CD4-positive, alpha-beta T cell treated with Interferon alpha-2 for 1 hour (primary cell): ENCODE measurements around the gene DOC2B.
"Not testable (repeated sequence)": the region's sequence is repeated elsewhere in the genome, so short reads cannot be mapped to it uniquely, and the experiment has no call there.

Source experiments
- DNase-seq, 2 donors: peaks; one replicate each; pipeline ENCODE4 v3.0.0-alpha.2; 2020 to 2022

The DOC2B gene

GRCh38 chr17:142876-143784, 38.3 kb downstream of the DOC2B start:
- no peak for DNase-seq

GRCh38 chr17:142102-142661, 39.3 kb downstream of the DOC2B start:
- DNase-seq: peak; percentile 36 to 37

GRCh38 chr17:139401-140205, 41.8 kb downstream of the DOC2B start:
- DNase-seq: not testable (repeated sequence)

- not testable (repeated sequence) for DNase-seq
These were observed 44.2 kb downstream of the DOC2B start, which contains the start of gene SCGB1C2 for GRCh38 chr17:137166-137807. TSS of gene SCGB1C2 (plus strand) at chr17:137569. CDS start at chr17:137591, 22 bp downstream.

GRCh38 chr17:136531-136930, 44.9 kb downstream of the DOC2B start:
- peak; percentile 79 to 84 for DNase-seq

- DNase-seq: not testable (repeated sequence)
These were observed 45.6 kb downstream of the DOC2B start for GRCh38 chr17:135895-136294.

- not testable (repeated sequence) for DNase-seq
These were observed 46.4 kb downstream of the DOC2B start for GRCh38 chr17:135022-135421.

- DNase-seq: peak; percentile 20 to 70
These were observed 47.1 kb downstream of the DOC2B start for GRCh38 chr17:134332-134785.

GRCh38 chr17:133932-134331, 47.5 kb downstream of the DOC2B start:
- not testable (repeated sequence) for DNase-seq

- peak in 1 of 2 donors; percentile 77 for DNase-seq
These were observed 63.0 kb downstream of the DOC2B start for GRCh38 chr17:118339-118917.

- DNase-seq: not testable (repeated sequence)
These were observed 68.3 kb downstream of the DOC2B start for GRCh38 chr17:113111-113510.
